ENCODE measurements around the gene CCDC117. TPM values are rescaled to one million over a fixed set of nuclear protein-coding genes. Genes with fewer than 3 reads are reported as not detected.

Gene CCDC117
- total RNA-seq, 1 experiment from 2014 or later: 40.0 TPM

GRCh38 chr22:28815729-28816128, 43.2 kb downstream of the CCDC117 start:
- Histone ChIP-seq H2BK120ac (ENCODE audit: low read depth, low read length, poor library complexity, severe bottlenecking) (no peak overlapping the region), H3K27me3 (ENCODE audit: insufficient read depth, low read length) (no peaks in the 10 kb centered on the region), H3K56ac (ENCODE audit: insufficient read length, low read depth, low read length) (no peak overlapping the region), H2BK20ac (ENCODE audit: low read depth, low read length, poor library complexity, severe bottlenecking) (no peak overlapping the region), H3K23me2 (ENCODE audit: insufficient read length, low read depth, low read length, poor library complexity, severe bottlenecking) (no peaks in the 10 kb centered on the region), H3K79me2 (ENCODE audit: insufficient read depth, low read length) (no peaks in the 10 kb centered on the region), H4K91ac (ENCODE audit: insufficient read length, low read depth, low read length) (no peak overlapping the region), H4K8ac (replicated peaks; ENCODE audit: insufficient read length, low read depth, low read length) (no peak overlapping the region), H3K9ac (ENCODE audit: extremely low read depth, insufficient read length, low read length) (no peak overlapping the region), H3K4me1 (ENCODE audit: insufficient read depth, low read length) (peaks cover 7% of the 10 kb centered on the region; the same call in 1 of the 2 replicates), H3T11ph (ENCODE audit: low read length) (no peak overlapping the region), H2BK12ac (ENCODE audit: insufficient read length, low read depth, low read length) (no peak overlapping the region), H2AK5ac (ENCODE audit: insufficient read length, low read length) (no peak overlapping the region), H3K4ac (ENCODE audit: low read depth, low read length) (no peak overlapping the region), H3K79me1 (ENCODE audit: insufficient read depth, low read depth, low read length, poor library complexity, severe bottlenecking) (no peaks in the 10 kb centered on the region), H4K20me1 (ENCODE audit: control insufficient read depth, insufficient read depth, insufficient read length) (no peaks in the 10 kb centered on the region), H3K14ac (ENCODE audit: insufficient read depth, low read length) (no peak overlapping the region), H3K4me2 (ENCODE audit: insufficient read depth, insufficient read length, low read length) (no peak overlapping the region), H4K5ac (ENCODE audit: insufficient read length, low read depth, low read length) (no peak overlapping the region), H3K9me3 (ENCODE audit: control insufficient read depth, low read depth, low read length) (no peaks in the 10 kb centered on the region), H2AFZ (ENCODE audit: low read length) (no peak overlapping the region), H3K18ac (ENCODE audit: insufficient read length, low read depth, low read length) (no peak overlapping the region), H3K23ac (ENCODE audit: insufficient read length, low read depth, low read length) (no peak overlapping the region), H3K27ac (ENCODE audit: insufficient read length, low read depth, low read length) (no peak overlapping the region), H2BK5ac (ENCODE audit: insufficient read length, low read length) (no peak overlapping the region), H2BK15ac (ENCODE audit: low read depth, low read length) (no peak overlapping the region)
- no CpG with 5 or more reads among the region's 6 CpGs for WGBS (ENCODE audit: extremely low coverage, insufficient read length, low lambda C conversion rate)
- Mint-ChIP-seq H3K36me3 (ENCODE audit: insufficient read depth in 1 of 3, low read depth in 3 of 3) (no peaks in the 10 kb centered on the region), H3K27ac (no peak overlapping the region), H3K4me3 (no peak overlapping the region), H3K9me3 (no peaks in the 10 kb centered on the region), H3K4me1 (peaks cover 13% of the 10 kb centered on the region in 2 experiments), H3K27me3 (ENCODE audit: low read depth) (no peaks in the 10 kb centered on the region)
- TF ChIP-seq CTCF (conservative IDR thresholded peaks at IDR 0.05): no peak
- no peak for DNase-seq

Data from H9 (cell line).